Glutamatergic neuron (in vitro differentiated cells): Measurements from ENCODE around the gene PTPN3. TPM values are rescaled to one million over a fixed set of nuclear protein-coding genes. Genes with fewer than 3 reads are reported as not detected.

Source experiments
- DNase-seq: peaks from one replicate; pipeline ENCODE4 v3.0.0; 2022
- H3K27ac Mint-ChIP-seq: one replicate; pipeline ENCODE4 v1.8.0; 2020; ENCODE audit warnings: mild to moderate bottlenecking, mixed read lengths, inconsistent platforms; ENCODE audit not compliant: unreplicated experiment
- H3K27me3 Mint-ChIP-seq: one replicate; pipeline ENCODE4 v1.8.0; 2020; ENCODE audit warnings: mild to moderate bottlenecking, moderate library complexity, mixed read lengths, inconsistent platforms; ENCODE audit not compliant: unreplicated experiment
- H3K36me3 Mint-ChIP-seq: one replicate; pipeline ENCODE4 v1.8.0; 2020; ENCODE audit warnings: mild to moderate bottlenecking, mixed read lengths, inconsistent platforms; ENCODE audit not compliant: unreplicated experiment
- H3K4me1 Mint-ChIP-seq: one replicate; pipeline ENCODE4 v1.8.0; 2020; ENCODE audit warnings: mild to moderate bottlenecking, low read depth, mixed read lengths, inconsistent platforms; ENCODE audit not compliant: unreplicated experiment
- H3K4me3 Mint-ChIP-seq: one replicate; pipeline ENCODE4 v1.8.0; 2020; ENCODE audit warnings: mild to moderate bottlenecking, mixed read lengths, inconsistent platforms; ENCODE audit not compliant: unreplicated experiment
- H3K9me3 Mint-ChIP-seq: one replicate; pipeline ENCODE4 v1.8.0; 2020; ENCODE audit warnings: mild to moderate bottlenecking, moderate library complexity, mixed read lengths, inconsistent platforms; ENCODE audit not compliant: unreplicated experiment
- CTCF ChIP-seq: fragments of 200-600 bp; sonication (generic); IDR thresholded peaks from one replicate; pipeline ENCODE4 v1.5.0; 2021; ENCODE audit not compliant: partially characterized antibody, unreplicated experiment
- microRNA-seq: library from miRNA; unstranded; fragments of <30 nt; microRNA quantifications from one replicate; pipeline ENCODE4, GENCODE V29; 2020; ENCODE audit not compliant: unreplicated experiment
- total RNA-seq: library from RNA; stranded (reverse); fragmentation: NEBNext Ultra II Directional; extraction: Animal tissue kit (Norgen Biotek cat#: 25700); gene quantifications from one replicate; pipeline ENCODE4 v1.2.1, GENCODE V29; 2021; ENCODE audit not compliant: unreplicated experiment

PTPN3 gene
- total RNA-seq, 1 donor from 2014 or later, result 1.6 TPM

DNA sequence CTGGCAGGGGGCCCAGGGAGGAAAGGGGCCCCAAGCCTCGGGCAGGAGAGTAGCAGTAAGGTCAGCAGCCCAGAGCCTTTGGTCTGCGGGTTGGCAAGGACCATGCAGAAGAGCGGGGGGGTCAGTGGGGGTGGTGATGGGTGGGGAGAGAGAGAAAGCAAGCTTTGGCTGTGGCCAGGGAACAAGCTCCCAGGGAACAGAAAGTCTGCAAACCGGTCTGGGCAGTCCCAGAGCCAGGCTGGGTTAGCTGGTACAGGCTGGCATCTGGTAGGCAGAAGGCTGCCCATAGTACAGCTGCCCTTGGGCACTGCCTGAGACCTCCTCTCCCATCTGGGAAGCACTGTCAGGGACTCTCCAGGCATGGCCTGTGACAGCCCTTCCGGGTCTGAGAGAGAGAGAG, 166.8 kb downstream of the PTPN3 start:
- Mint-ChIP-seq H3K27me3 (peaks cover 2% of the 10 kb centered on the region), H3K4me1 (peaks cover 2% of the 10 kb centered on the region), H3K27ac (no peak overlapping the region), H3K36me3 (no peaks in the 10 kb centered on the region), H3K9me3 (no peaks in the 10 kb centered on the region), H3K4me3 (no peak overlapping the region)
- TF ChIP-seq CTCF, result no peak
- DNase-seq, result no peak

- Mint-ChIP-seq H3K9me3 (no peaks in the 10 kb centered on the region), H3K36me3 (no peaks in the 10 kb centered on the region), H3K27ac (no peak overlapping the region), H3K4me1 (peaks cover 2% of the 10 kb centered on the region), H3K27me3 (peaks cover 2% of the 10 kb centered on the region), H3K4me3 (no peak overlapping the region)
- TF ChIP-seq CTCF, result no peak
- peak; percentile 41 for DNase-seq
Measured at GRCh38 chr9:109329638-109330258, 168.4 kb downstream of the PTPN3 start.

DNA sequence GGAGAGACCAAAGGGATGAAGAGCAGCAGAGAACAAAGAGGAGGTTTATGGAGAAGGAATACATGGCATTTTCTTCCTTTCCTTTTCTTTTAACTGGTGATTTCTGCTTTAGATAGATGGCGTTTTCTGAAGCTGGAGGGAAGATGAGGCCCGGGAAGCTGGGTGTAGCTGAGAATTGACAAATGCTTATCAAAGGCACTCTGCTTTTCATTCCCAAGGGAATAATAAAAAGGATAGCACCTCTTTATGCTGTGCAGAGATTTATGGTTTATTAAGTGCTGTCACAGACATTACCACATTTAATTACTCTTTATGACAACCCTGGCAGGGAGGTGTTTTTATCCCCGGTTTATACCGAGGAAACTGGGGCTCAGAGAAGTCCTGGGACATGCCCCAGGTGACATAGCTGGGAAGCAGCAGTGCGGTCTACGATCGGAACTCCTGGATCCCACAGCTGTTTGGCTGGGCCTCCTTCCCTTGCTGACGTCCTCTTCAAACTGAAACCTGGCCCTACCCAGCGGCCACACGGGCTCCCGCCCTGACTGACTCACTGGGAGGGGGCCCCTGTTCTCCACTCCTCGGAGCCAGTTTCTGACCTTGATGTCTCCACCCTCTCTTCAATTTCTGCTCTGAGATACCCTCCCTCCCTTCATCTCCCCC, 169.0 kb downstream of the PTPN3 start:
- Mint-ChIP-seq H3K27me3 (peaks cover 2% of the 10 kb centered on the region), H3K9me3 (no peaks in the 10 kb centered on the region), H3K27ac (no peak overlapping the region), H3K4me3 (no peak overlapping the region), H3K4me1 (peaks cover 2% of the 10 kb centered on the region), H3K36me3 (no peaks in the 10 kb centered on the region)
- TF ChIP-seq CTCF, result no peak
- no peak for DNase-seq

Small RNA genes within 50 kb of the gene (microRNA-seq; reads per million reads assigned to microRNA genes)
- gene MIR3927, result not detected

Other genes with a start within 250 kb of the PTPN3 start
- 10.0 TPM for gene EPB41L4B, start 177.2 kb downstream of the PTPN3 start, total RNA-seq